Glomerular visceral epithelial cell (primary cell): ENCODE data around the gene ADPRH.
"Not testable (repeated sequence)": the region's sequence is repeated elsewhere in the genome, so short reads cannot be mapped to it uniquely, and the experiment has no call there.

Source experiments
- DNase-seq: peaks from one replicate; pipeline ENCODE4 v3.0.0-alpha.2; 2016; ENCODE audit errors: extremely low spot score

The ADPRH gene

DNA sequence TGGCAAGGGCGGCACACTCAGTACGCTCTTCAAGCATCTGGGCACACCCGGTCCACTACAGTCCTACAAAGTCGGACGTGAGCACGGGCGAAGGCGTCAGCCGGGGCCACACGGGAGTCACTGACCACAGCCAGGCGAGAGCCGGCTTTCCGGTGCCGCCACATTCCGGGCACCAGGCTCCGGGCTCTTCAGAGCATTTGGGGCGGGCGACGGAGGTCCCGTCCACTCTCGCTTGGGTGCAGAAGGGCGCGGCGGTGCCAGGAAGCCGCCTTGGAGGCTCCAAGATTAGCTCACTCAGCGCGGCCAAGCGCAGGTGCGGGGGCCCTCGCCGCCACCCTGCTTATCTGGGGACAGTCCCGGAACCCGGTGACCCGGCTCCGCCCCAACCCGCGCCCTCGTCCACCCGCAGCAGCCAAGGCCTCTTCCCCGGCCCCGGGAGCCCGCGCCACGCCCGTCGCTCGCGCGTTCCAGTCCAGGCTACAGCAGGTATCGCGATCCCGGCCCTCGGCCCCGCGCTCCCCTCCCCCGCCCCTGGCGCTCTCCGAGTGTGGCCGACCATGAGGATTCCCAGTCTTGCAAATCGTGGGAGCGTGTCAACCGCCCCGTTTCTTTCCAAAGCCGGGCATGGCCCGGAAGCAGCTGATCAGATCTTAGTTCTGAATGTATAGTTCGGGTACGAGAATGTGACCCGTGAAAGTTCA, at the start of gene ADPRH:
Gene ADPRH, plus strand, starts transcription at position 127 of the 701 bp plus-strand sequence. CDS start 2,678 bp downstream, outside the sequence.
- peak; percentile 75 for DNase-seq

DNA sequence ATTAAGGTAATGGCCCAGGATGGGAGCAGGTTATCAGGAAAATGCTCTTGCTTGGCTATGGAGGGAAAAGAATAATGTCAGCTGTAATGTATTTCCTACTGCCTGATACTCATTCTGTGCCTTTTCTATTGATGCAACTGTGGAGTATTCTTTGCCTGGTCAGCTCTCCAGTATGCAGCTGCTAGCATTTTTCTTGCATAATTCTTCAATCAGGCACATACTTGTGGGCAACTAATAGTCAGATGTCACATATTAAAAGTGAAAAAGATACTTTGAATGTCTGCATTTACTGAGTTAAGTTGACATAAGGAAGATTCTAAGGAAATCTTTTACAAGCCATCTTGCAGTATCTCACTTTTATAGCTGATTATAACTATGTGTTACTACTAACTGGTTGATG, 49.4 kb upstream of the ADPRH start:
- DNase-seq: no peak

DNA sequence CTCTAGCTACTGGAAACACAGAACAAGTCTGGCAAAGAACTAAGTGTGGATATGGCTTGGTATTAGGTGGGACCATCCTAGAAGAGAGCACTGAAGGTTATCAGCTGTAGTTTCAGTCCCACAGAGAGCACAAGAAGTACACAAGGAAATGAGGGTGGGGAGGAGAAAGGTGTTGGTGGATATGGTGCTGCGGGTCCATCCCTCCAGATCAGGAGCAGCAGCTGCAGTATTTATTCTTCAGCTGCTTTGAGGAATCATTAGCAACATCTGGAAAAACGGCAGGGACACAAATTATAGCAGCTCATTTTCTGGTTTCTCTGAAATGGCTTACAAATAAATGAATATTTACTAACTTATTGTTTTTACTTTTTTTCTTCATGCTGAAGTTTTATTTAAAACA, 48.8 kb upstream of the ADPRH start:
- no peak for DNase-seq

DNA sequence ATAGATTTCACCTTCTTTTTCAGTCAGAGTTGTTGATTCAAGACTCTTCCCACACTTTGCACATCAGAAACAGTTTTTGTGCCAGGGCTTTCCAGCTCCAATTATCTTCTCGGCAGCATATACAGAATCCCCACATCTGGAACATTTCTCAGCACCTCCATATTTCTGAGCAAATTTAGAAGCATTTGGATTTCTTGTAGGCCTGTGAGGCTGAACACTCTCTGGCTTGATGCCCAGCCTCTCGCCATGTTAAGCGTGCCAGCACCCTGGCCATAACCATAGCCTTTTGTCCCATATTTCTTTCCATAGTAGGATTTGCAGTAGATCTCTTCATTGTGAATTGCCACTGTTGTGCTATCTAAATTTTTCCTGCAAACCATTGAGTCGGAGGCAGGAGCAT, 48.1 kb upstream of the ADPRH start:
- DNase-seq: no peak

DNA sequence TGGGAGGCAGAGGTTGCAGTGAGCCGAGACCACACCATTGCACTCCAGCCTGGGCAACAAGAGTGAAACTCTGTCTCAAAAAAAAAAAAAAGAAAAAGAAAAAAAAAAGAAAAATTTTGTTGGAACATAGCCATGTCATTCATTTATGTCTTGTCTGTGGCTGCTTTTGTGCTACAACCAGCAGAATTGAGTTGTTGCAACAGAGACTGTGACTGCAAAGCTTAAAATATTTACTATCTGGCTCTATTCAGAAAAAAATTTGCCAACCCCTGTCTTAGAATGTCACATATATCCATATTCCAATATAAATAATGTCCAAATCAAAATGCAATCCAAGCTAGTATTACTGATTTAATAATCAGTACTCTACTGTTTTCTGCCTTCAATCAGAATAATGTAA, 45.0 kb upstream of the ADPRH start:
- no peak for DNase-seq

DNA sequence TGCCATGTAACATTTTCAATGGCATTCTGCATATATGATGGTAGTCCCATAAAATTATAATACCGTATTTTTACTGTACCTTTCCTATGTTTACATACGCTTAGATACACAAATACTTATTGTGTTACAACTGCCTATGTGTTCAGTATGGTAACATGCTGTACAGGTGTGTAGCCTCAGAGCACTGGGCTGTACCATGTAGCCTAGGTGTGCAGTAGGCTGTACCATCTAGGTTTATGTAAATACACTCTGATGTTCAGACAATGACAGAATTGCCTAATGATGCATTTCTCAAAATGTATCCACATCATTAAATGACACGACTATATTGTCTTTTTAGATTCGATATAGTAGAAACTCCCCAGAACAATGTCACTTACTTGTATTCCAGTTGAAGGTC, 42.5 kb upstream of the ADPRH start:
- DNase-seq: no peak

DNA sequence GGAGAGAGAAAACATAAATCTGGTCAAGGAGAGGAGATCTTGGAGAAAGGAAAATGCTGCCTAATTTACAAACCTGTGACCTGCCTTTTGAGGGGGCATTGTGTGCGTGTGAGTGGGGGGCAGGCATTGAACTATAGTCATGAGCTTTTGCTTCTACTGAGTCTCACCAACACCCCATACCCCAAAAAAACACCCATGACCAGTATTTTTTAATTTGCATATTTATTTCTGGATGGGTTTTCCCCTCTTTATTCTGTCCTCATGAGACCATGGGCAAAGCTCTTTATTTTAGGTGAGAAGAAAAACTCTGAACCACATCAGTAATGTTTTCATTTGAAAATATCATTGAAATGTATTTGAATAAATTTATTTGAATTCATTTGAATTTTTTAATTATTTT, 40.5 kb upstream of the ADPRH start:
- no peak for DNase-seq

DNA sequence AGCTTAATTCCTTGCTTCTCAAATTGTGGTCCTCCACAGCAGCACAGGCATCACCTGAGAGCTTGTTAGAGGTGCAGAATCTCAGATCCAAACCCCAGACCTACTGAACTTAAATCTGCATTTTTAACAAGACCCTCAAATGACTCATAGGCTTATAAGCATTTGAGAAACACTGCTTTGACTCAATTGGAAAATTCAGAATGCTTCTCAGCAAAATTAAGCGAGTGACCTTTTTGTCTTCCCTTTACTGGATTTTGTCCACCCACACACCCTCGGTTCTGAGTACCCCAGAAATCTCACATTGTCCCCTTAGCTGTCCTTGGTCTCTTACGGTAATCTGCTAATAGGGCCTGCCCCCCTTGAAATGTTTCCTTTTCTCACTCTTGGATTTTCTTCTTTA, 37.7 kb upstream of the ADPRH start:
- no peak for DNase-seq

DNA sequence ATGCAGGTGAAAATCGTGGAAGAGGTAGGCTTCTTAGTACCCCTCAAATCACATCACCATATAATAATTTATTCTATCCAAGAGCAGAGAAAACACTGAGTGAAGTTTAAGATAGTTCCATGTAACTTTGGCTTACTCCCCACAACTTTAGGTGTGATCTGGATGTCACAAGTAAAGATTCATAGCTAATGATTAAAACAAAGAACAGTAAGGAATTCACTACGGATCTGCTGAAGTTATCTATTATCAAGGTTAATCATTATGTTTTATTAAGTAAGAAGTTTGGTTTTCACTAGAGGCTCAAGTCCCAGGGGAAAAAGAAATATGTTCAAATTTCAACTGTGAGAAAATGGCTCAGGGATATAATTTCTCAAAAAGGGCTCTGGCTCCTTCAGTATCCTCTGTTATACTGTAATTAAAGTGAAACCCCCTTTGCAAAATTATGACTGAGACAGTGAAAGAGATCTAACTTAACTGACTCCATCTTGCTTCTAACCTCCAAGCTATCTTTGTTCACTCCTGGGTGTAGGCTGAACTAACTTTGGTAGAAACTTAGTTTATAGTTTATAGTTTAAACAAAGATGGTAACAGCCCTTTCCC, 37.0 kb upstream of the ADPRH start:
- DNase-seq: no peak

DNA sequence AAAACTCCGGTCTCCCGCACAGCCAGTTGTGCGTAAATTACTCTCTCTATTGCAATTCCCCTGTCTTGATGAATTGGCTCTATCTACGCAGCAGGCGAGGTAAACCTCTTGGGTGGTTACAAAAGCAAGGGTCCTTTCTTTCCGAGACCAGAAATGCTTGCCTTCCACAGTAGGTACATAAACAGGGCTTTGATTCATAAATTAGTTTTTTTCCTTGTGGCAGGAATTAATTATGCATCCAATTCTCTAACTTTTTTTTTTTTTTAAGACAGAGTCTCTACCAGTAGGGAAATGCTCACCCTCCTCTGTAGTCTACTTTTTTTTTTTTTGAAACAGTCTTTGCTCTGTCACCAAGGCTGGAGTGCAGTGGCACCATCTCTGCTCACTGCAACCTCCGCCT, 36.1 kb upstream of the ADPRH start:
- DNase-seq: no peak

DNA sequence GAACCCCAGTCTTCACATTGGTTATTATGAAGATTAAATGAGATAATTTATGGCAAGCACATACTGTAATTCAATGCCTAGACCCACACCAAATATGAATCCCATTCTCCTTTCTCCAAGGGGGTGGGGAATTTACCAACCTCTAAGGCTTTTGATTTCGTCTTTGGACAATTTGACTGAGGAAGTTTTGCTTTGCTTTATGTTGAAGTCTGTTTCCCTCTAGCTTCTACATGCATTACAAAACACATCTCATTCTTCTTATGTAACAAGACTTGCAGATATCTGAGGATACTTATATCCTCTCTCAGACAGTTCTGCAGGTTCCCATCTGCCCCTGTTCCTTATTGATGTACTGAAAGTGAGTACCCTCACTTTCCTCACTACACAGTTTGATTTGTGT, 32.1 kb upstream of the ADPRH start:
- no peak for DNase-seq

DNA sequence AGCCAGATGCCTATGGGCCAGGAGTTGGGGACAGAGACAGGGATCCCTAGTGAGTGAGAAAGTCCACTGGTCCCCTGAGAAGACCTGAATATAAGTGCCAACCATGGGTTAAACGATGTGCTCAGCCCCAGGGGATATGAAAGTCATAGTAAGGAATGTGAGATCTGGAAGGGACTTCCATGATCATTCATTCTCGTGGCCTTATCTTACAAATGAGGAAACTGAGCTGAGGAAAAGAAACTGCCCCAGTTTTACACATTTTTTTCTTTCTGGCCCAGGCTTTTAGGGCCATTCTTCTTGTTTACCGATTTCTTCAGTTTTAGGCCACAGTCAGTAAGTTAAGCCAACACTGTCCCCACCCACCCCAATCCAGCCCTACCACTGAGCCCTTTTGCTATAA, 31.0 kb upstream of the ADPRH start:
- DNase-seq: no peak

DNA sequence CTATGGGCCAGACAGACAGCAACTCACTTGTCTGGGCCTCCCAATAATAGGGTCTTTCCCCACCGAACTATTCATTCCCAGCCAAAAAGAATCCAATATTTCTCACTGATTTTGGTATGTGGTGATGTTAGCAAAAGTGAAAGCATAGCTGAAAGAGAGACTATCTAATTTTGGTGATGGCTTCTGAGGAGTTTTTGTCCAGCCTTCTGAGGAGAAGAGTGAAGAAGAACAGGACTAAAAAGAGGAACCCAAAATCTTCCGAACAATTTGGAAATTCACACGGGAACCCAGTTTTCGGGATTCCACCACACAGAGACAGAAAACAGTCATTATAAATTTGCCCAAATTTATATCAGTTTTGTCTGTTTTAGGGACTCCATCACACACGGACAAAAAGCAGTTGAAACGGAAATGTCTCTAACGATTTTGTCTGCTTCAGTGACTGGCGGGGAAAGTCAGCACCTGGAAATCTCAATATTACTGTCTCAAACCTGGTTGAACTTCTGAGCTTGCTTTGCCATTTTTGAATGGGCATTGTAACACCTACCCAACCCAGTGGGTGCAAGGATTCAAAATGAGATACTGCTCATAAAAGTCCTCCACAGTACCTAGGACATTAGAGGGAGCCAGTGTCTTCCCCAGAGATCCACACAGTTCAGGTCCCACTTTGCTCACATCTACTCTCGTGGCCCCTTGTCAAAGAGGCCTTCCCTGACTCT, 28.9 kb upstream of the ADPRH start:
- no peak for DNase-seq

DNA sequence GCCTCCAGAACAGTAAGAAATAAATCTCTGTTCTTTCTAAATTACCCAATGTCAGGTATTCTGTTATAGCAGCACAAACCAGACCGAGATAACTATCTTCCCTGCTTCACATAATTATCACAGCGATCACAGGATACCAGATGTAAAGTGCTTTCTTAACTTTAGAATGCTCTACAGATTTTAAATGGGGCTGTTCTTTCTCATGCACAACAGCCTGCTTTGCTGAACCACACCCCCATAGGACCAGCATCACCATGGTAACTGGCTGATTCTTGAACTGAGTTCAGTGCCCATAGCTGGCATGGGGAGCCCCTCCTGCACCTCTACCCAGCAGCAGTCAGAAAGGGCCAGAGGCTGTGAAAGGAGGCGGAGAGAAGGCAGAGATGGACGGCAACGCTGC, 27.7 kb upstream of the ADPRH start:
- DNase-seq: no peak

DNA sequence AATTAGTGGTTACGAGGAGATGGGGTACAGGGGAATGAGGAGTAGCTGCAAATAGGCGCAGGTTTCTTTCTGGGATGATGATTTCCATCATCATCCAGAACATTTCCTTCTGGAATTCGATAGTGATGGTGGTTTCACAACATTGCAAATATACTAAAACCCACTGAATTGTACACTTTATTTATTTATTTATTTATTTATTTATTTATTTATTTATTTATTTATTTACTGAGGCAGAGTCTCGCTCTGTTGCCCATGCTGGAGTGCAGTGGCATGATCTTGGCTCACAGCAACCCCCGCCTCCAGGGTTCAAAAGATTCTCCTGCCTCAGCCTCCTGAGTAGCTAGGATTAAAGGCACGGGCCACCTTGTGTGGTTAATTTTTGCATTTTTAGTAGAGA, 26.4 kb upstream of the ADPRH start:
- not testable (repeated sequence) for DNase-seq

DNA sequence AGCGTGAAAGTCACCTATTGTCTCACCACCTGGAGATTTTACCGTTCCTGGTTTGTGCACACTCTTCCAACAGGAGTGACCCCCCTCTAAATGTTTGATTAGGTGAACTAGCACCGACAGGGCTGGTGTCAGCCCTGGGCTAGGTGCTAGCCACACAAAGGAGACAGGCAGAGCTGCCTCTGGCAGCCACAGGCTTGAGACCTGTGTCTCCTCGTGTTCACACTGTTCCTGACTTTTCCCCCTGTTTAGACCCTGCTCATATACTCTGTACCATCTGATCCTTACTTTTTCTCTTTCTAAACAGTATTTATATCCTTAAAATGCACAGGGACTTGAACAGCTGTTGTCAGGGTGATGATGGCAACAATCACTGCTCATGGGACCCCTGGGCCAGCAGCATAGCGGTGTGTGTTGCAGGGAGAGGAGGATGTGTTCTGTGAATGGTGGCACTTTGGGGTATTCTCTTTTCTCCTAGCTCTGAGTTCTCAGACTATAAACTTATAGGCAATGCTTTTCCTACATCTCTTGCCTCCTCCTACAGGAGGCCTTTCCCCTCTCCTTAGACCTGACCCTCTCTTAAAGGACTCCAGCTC, 25.4 kb upstream of the ADPRH start:
- DNase-seq: no peak

DNA sequence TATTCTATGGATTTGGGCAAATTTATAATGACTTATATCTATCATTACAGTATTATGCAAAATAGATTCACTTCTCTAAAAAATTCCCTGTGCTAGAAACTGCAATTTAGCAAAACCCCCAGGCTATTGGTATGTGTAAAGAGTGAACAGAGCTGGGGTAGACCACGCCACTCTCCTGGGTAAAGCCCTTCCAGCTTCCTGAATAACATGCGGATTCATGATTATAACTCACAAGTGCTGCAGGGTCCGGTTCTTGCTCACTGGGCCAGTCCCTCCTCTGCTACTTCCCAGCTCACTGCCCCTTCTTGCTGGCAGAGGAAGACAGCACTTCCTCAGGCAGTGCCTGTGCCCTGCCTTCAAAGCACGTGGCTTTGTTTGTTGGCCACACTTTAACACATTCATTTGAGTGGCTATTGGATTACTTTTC, 24.0 kb upstream of the ADPRH start:
- DNase-seq: no peak

DNA sequence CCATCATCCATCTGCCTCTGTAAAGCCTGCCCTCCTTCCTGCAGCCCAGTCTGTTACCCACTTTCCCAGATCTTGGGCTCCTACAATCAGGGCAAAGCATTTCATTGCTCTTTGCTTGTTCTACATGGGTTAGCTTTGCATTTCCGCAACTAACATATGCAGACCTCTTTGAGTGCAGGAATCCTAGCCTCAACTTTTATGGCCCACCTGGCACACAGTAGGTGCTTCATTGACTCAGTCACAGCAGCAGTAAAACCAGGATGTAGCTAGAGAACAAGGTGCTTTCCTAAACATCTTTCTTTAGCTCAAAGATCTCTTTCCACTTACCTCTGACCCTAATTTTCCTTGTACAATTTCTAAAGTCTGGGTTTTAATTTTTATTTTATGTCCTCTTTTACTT, 23.4 kb upstream of the ADPRH start:
- no peak for DNase-seq

DNA sequence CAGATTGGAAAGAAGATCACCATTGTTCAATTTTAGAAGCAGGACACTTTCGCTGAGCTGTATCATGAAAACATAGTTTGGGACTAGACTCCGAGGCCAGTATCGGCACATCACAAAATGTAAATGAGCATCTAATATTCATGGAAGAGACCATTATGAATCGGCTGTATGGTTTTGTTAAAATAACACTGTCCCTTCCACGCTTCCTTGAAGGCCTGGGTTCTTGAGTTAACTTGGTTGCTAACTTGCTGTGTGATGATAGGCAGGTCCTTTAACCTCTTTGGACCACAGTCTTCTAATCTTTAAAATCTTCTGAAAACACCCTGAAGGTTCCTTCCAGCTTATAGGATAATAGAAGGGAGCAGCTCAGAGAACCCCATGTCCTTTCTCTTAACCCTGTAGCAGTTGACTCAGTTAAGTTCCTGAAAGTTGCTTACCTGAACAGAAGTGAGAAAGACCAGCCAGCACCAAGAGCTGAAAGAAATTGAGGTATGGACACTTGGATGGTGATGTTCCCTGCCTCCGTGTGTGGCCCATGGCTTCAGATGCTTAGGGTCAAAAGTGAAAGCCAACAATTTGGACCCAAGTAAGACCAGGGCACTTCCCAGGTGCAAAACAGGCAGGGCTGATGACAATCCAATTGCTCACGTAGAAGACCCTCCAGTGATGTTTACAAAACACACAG, 22.0 kb upstream of the ADPRH start:
- no peak for DNase-seq

DNA sequence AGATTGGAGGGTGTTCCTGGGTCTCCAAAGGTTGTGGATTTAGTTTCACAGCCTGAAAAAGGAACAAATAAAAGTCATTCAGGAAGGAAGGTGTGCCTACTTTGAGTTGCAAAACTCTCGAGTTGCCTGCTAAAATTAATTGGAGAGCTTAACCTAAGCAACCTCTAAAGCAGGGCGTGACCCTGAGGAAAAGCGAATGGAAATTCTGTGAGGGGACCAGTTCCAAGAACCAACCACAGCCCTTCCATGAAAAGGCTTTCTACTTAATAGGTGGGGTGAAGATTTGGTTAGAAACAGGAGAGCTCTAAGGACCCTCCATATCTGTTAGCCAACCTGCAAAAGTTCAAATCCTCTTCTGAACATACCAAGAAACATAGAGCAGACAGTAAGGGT, 21.4 kb upstream of the ADPRH start:
- DNase-seq: no peak

DNA sequence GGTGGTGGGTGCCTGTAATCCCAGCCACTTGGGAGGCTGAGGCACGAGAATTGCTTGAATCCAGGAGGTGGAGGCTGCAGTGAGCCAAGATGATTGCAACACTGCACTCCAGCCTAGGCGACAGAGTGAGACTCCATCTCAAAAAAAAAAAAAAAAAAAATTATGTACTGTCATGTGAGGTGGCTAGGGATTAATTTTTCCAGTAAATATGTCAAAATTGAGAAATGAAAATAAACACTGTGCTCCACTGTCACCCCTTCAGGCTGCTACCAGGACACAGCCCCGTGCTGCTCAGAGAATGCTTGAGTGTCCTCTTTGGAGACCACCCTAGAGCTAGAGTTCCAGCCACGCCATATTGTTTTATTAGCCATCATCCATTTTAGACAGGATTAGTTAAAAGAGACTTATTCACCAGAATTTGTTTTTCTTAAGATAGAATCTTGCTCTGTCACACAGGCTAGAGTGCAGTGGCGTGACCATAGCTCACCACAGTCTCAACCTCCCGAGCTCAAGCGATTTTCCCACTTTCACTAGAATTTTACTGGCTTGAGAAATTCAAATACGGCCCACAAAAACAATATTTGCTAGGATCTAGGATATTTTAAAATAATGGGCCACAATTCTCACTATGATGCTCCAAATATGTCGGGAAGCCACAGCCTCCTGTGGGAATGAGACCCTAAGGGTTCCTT, 20.5 kb upstream of the ADPRH start:
- no peak for DNase-seq
